ENCODE data around the gene PRCC.

Gene PRCC

DNA sequence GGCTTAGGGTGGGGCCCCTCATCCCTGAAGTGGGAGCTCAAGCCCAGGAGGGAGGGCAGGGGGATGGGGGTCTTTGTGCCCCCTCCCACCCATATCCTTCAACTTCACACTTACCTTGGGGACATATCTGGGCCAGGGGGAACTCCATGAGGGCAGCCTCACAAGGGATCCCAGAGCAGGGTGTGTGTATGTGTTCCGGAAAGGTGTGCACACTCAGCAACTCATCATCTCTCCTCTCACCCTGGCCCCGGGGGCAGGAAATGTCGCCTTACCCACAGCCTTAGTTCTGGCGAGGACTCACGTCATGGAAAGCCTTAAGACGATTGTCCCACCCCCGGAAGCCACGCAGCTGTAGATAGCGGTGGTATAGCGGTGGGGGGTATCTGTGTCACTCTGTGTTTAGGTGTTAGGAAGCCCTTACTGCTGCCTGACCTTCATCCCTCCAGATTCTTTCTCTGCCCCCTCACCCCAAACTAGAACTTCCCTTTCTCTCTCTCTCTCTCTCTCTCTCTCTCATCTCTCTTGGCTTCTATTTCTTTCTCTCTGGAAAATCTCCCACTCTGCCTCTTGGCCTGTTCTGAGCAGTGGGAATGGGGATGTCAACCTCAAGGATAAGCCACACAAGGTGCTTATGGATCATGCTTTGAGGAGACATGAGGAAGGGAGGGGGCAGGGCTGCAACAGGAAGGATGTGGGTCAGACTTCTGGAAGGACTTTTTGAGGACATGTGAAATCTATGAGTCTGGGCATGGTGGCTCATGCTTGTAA, 49.4 kb downstream of the PRCC start, which contains the start of gene SH2D2A:
Gene SH2D2A (minus strand): TSS at position 288 of the 768 bp plus-strand sequence. CDS start 140 bp downstream, at position 148.
- no peak for DNase-seq

DNA sequence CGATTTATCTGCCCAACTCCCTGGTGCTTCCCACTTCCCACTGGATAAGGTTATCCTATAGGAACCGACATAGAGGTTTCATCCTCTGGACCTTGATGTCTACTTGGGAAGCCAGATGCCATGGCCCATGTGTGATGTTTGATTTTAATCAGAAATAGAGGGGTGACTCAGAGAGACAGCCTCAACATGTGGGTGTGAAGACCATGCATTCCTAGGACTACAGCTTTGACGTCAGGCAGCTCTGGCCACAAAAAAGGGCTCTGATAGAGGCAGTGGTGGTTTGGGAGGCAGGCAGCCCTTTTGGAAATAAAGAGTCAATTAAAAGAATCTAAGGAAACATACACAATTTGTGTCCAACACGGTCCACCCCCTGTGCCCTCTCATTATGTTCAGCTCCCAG, 54.5 kb downstream of the PRCC start:
- no peak for DNase-seq

DNA sequence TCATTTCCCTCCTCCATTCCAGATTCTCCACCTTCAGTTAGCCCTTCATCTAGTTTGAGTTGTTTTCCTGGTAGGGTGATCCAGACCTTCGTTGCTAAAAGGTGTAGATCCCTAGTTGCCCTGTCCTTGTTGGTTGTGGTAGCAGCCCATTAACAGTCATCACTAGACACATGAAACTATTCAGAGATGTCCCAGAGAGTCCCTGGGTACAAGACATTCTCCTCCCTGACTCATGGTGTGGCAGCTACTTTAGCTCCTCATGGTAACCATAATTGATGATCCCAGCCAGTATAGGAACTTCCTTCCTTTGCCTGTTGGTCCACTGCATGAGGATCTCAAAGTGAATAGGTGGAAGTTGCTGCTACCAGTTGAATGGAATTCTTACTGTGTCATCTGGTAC, 55.3 kb downstream of the PRCC start:
- DNase-seq: no peak

DNA sequence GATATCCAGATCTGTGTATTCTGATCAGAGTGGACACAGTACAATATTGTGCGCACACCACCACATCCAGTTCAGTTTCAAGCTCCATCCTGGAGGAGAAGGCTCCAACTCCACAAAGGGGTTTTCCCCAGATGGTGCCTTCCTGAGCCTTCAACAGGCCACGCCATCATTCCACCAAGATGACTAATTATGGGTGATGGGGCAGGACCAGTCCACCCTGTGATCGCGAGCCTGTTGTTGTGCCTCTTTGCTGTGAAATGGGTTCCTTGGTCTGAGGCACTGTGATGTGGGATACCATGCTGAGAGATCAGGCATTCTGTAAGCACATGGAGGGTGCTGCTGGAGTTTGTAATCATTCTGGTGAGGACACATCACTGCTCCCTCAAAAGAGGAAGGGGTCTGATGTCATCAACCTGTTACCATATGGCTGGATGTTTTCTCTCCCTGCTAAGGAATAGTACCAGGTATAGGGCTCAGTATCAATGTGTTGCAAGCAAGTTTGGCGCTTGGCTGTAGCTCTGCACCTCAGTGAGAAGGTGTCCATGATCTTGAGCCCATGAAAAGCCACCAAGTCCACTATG, 56.0 kb downstream of the PRCC start:
- DNase-seq: no peak

DNA sequence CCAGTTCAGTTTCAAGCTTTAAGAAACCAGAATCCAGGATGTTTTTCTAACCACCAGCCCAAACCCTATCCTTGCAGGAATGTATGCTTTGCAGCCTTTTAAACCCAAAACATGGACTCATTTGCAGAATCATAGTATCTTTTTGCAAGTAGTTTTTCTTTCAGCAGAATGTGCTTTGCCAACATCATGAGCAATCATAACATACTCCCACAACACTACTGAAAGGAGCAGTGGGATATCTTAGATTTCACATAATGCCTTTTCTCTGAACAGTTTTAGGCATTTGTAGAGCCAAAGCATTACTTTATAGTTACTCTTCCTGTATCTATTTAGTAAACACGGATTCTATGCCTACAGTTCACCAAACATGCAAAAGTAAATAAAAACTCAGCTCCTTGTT, 59.3 kb downstream of the PRCC start:
- no peak for DNase-seq

DNA sequence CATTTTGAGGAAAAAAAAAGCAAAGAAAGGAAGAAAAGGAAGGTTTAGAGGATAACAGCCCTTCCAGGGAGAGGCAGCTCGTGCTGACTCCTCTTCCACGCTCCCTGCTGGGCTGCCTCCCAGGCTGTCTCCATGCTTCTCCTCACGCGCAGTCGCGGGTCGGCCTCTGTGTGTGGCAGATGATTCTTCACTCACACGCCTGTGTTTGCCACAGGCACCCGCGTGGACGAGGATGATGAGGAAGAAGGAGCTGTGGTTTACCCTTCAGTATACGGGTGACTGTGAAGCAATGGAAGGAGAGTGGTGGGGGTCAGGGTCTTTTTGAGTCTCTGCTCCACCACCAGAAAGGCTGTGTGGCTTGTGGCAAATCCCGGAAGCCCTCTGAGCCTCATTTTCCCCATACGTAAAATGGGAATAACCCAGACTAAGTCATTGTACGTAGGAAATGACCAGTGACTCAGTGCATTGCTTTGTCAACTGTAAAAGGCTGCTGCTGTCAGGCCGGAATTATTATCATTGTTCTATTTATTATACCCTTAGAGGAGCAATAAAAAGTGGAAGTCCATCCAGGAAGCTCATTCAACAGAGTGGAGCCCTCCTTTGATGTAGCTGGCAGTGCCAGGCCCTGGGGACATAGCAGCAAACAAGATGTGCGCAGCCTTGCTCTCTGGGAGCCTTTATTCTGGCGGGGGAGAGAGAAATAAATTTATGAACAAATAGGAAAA, 61.2 kb downstream of the PRCC start:
- DNase-seq: no peak

DNA sequence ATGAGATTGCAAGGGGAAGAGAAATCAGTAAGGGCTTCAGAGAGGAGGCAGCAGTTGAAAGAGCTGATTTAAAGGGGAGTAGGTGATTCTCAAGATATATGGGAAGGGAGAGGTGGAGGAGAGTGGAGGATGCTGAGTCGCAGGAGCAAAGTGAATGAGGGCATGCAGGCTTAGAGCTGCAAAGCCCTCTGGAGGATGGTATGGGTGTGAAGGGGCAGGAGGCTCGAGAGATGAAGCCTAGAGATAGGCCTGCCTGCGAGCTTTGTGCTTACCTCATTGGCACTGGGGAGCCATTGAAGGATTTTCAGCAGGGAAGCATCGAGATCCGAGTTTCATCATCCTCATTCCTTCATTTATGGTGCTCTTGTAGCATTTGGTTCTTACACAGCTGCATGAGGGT, 65.1 kb downstream of the PRCC start:
- no peak for DNase-seq

DNA sequence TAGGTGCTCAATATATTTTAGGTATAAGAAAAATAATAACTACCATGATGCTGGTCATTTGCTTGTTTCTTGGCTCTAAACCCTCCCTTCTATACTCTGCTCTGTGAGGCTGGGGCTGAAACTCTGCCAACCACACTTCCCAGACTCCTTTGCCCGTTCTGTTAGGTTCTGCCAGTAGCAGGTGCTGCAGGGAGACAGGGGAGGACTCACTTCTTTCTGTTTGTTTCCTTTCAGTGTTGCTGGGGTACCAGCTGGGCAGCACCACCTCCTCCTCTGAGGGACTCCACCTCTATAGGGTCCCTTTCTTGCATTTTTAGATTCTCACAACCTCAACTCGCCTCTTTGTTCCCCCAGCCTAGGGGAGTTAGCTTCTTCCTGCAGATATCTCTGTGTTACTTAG, 66.3 kb downstream of the PRCC start:
- DNase-seq: no peak

DNA sequence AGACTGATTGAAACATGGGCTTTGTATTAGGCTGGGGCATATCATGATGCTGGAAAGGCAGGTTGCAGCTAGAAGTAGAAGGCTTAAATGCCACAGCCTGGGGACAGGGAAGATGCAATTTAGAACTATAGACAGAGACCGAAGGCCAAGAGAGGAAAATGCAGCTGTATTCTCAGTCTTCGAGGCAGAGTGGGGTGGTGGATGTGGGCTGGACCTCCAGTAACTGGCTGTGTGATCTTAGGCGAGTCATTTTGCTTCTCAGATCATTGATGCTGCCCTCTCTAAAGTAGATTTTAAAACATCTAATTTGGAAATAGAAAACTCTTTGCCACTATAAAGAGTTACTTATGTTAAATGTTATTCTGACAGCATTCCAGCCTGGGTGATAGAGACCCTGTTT, 67.0 kb downstream of the PRCC start:
- DNase-seq: no peak

DNA sequence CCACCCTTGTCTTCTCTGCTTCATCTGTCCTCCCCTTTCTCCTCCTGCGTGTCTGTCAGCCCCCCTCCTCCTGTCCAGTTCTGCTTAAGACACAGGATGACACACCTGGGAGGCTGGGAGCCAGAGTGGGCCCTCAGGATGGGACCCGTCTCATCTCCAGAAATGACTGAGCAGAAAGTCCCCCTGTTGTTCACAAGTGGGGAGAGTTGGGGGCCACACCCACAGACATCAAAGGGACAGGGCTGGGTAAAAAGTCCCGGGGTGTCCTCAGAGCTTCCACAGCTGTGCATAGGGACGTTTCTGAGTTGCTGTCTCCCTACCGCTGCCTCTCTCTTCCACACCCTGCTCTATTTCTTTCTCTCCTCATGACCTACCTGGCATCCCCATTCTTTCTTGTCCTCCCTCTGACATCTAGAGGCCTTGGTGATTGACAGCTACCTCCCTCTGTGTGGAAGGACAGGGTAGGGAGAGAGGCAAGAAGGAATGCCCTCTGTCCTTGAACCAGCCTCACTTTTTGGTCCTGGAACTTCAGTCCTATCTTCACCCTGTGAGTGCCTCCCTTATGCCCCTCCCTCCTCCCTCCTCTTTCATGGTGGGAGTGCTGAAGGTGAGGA, 68.8 kb downstream of the PRCC start:
- no peak for DNase-seq

DNA sequence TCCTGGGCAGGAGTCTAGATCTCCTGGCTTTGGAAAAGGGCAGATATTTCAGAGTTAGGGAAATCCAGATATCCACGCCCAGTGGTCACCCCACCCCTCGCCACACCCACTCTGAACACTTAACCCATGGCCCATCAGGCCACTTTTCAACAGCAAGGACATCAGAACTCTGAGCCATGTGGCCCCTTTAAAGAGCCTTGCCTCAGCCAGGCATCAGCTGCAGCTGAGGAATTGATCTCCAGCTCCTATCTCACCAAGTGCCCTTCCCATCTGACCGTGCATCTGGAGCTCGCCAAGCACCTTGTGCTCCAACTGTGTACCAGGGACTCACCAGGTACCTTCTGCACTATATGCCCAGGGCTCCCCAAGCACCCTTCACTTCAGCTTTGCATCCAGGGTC, 69.6 kb downstream of the PRCC start:
- DNase-seq: no peak

DNA sequence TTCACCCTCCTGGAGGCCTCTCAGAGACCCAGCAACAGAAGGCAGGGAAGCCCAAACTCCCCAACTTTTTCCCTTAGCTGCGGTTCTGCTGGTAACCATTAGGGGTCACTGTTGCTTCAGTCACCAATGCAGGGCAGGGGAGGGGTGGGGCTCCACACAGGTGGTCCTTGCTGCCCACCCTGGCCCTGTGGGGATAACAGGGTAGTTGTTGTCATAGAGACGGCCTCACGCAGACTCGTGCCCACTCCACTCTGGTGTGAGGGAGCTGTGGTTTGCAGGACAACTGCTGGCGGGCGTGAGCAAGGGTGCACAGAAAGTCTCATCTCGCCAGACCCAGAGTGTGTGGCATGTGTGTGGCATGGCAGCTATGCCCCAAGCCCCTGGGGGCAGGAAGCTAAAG, 71.6 kb downstream of the PRCC start:
- DNase-seq: no peak

DNA sequence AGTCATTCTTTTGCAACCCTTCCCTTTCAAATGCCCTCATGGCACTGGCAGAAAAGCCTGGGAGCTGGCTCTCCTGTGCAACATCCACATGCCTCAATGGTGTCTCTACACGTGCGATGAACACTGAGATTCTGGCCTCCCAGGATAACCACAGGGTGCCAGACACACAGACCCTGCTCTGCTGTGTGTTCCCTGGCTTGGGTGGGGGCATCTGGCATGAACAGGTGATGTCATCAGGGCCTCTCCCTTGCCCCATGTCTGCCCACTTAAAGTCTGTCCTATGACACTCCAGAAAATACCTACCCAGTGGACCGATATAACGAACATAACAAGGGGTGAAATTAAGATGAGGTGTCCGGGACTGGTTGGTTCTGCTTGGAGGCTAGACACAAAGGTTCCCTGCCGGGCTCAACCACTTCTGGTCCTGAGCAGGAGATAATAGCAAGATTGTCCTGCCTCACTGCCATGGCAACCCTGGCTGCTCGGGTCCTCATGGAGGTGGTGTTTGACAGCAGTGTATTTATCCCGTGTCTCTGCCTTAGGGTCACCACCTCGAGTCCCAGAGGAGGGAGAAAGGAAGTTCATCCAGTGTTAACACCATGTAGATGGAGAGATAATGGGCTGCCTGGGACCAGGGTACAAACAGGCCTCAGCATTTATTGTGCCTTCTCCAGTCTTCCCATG, 72.2 kb downstream of the PRCC start:
- no peak for DNase-seq

DNA sequence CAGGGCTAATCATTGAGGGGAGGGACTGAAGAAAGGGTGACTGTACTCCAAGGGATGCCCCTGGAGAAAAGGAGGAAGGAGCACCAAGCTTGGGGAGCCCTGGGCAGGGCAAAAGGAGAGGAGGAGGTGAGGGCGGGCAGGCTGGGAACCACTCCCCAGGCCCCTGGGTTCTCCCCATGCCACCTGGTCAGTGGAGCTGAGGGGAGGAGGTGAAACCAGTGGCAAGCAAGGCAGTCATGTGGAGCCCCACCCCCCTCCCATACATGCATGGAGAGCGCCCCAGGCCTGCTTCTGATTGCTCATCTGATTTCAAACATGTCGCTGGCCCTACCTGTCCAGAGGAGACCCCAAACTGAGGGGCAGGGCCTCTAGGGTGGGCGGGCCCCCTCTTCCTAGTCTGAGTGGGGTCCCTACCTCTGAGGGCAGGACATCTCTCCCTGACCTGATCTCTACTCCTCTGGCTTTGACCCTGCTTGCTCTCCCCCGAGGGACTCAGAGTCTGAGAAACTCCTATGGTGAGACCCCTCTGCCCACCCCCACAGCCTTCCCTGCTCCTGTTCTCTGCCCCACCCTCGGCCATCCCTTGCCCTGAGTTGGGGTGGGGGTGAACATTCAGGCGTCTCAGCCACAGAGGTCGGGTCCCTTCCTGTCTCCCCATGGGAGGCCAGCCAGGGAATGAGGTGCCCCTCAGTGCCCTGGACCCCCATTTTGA, 73.0 kb downstream of the PRCC start:
- DNase-seq: no peak

DNA sequence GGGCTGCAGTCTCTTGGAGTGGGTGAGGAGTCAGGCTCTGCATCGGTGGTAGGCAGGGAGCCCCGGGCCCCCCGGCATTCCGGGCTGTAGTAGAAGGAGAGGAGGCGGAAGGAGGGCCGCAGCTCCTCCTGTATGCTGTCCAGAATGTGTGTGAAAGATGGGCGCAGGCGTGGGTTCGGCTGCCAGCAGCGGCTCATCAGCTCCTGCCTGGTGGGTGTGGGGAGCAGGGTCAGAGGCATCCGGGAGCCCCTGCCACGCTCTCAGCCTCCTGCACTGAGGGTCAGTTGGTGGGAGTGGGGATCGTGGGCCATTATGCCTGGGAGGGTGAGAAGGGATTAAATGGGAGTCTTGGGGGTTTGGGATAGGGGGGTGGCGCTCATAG, 73.6 kb downstream of the PRCC start:
- DNase-seq: no peak

DNA sequence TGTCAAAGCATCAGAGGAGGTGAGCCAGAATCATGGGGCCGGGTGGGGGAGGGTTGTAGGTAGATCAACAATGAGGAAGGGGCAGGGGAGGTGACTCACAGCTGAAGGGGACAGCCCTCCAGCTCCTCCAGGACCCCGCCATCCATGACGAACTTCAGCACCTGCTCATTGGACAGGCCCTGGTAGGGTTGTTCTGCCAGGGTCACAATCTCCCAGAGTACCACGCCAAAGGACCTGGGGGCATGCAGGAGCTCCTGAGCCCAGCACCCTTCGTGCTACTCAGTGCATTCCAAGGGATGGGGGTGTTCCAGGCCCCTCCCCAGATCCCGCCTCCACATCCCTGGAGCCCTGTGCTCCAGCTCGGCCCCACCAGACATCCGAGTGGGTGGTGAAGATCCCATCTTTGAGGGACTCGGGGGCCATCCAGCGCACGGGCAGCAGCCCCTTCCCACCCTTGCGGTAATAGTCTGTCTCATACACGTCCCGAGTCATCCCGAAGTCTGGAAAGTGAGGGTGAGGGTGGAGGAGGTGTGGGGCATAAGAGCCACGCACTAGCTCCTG, 74.0 kb downstream of the PRCC start:
- DNase-seq: no peak

DNA sequence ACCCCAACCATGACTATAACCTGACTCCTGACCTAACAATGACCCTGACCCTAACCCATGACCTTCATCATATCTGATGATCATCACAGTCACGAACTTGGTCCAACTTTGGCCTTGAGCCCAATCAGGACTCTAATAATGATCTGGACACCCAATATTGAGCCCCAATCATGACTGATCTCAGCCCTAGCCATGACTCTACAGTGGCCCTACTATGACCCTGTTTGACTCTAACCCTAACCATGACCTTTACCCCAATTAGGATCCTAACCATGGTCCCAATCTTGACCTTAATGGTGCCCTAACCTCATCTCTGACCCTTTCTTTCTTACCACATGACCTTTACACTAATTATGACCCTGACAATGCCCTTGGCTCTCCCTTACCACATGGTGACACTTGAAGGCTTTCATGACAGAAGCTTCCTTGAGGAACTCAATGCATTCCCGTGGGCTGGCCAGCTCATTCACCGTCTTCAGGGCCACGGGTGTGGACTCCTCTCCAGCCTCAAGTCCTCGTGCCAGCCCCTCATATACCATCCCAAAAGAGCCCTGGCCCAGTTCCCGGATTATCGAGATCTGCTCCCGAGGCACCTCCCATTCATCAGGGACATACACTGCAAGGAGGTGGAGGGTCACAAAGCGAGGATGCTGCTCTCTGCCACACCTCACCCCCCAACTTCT, 75.4 kb downstream of the PRCC start:
- no peak for DNase-seq

DNA sequence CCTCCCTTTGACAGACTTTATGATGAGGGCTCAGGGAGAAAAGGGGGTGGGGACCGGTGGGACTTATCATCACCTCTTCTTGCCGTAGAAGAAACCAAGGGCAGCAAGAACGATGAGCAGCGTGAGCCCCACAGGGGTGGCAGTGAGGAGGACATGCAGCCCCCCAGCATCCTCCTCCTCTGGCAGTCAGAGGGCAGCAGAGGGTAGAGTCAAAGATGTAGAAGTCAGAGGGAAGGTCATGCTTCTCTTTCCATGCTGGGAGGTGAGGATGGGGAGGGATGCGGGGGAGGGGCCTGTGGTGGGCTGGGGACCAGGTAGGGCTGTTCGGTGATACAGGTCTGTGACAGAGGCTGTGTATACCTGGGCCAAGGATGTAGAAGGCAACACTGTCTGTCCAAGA, 76.8 kb downstream of the PRCC start:
- no peak for DNase-seq

DNA sequence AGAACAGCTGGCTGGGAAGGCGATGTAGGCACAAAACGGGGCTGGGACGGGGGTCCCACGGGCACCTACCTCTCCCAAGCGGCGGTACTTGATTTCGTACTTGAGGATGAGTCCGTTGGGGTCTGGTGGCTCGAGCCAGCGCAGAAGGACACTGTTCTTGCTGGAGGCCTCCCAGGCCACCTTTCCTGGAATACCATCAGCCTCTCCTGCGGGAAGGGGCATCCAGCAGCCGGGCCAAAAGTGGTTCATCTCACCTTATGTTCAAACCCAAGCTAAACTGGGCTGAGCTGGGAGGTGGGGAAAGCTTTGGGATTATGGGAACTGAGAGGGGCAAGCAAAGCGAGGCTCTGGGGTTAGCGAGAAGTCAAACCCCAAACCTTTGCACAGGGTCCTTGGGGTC, 77.3 kb downstream of the PRCC start:
- DNase-seq: no peak

DNA sequence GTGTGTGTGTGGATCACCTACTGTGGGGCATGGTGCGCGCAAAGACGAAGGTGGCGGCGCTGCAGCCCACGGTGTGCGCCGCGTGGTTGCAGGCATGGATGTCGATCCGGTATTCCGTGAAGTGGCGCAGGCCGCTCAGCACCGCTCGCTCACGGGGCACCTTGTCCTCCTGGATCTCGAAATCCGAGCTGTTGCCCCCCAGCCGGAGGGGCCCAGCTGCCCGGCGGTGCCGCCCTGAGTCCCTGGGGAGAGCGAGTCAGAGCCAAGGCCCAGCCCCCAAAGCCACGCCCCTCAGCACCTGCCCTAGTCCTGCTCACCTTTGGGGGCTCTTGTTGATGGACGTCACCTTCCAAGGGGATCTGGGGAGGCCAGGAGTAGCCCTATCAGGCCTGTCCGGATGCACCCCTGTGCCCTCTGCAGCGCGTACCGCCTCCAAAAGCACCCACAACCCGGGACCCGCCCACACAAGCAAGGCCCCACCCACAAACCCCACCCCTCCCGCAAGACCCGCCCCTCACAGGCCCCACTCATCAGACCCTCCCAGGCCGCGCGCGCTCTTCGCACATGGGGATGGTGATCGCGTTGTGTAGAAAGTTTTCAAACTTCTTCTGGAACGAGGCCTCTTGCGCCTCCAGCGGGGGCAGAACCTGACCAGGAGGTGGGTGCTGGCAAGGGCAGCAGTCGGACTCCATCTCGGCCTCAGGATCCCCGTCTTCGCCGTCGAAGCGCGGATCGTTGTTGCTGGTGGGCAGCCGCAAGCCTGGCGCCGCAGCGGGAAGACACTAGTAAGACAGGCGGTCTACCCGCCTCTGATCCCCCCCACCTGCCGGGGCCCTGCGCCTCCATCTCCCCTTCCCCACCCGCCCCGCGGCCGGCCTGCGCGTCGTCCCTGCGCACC, 78.0 kb downstream of the PRCC start:
- DNase-seq: no peak
